ENCODE data around the gene PRDM10.
"Not testable (repeated sequence)": the region's sequence is repeated elsewhere in the genome, so short reads cannot be mapped to it uniquely, and the experiment has no call there.

PRDM10 gene

DNA sequence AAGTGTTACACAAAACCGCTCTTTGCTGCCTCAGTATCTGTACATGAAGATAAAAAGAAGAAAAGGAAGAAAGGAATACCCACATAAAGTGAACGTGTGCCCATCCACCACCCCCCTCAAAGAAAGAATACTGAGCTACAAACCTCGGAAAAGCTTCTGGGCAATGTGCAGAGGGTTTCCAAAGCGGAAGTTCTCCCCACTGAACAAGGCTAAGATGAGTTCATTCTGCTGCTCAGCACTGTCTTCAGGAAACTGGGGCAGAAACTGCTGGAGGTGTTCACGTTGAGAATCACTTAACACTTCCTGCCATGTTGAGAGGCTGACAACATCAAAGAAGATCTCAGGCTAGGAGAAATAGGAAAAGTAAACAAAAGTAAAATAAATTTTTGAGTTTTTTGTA is 114.2 kb downstream of the PRDM10 start:
- no peak for DNase-seq

DNA sequence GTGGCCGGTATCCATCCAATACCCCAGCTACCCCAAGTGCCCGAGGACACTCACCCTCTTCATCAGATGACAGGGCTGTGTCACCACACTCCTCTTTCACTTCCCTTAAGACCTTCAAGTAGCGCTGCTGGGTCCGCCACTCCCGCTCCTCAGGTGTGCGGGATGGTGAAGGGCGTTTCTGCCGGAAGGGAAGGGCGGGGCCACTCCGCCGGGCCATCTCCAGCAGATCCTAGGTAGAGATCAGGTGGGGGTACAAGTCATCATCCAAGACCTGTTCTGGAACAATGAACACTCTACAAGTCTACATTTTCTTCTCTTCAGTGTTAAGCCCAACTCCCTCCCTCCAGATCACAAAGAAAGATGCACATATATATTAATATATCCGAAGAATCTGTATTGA is 117.3 kb downstream of the PRDM10 start:
- DNase-seq: no peak

DNA sequence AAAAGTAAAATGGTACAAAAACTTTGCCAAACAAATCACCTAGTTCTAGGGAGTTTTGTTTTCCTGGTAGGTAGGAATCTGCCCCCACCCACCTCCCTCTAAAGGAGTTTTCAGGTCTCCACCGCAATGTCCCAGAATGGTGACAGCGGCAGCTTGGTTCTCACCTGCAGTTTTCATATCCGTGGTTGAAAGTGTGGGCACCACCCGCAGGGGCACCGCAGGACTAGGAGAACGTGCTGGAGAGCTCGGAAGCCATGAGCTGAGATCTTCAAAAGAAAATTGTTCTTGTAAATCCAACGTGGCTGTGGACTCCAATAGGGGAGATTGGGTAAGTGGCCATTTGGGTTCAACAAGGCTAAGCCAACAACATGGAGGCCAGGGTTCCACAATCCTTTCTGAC is 118.1 kb downstream of the PRDM10 start:
- DNase-seq: no peak

- DNase-seq: no peak
Measured at GRCh38 chr11:129881570-129882170, 121.0 kb downstream of the PRDM10 start.

DNA sequence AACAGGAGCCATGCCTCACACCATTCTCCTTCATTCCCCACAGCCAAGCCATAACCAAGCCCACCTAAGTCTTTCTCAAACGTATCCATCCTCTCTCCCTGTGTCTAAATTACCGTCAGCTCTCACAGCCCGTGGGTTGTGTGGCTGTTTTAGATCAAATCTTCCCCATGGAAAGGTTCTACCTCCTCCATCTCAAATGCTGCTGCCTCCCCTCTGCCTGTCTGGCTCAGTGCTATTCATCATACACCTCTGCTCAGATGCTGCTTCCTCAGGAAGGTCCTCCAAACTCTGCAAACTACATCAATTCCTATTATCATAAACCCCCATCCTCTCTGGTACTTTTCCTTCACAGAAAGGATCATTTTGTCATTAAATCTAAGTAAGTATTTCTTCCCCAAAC is 122.3 kb downstream of the PRDM10 start:
- no peak for DNase-seq

DNA sequence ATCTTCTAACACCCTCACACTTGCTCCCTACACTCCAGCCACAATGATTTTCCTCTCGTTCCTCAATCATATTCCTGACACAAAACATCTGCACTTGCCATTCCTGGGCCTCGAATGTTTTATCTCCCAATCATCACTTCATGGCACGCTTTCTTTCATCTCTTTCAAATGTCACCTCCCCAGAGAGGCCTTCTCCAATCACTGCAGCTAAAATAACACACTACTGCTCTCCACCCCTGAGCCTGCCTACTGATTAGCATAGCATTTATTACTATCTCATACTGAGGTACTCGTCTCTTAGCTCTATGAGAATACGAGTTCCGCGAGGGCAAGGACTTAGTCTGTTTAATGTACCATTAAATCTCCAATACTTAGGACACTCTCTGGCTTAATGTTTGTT is 130.7 kb downstream of the PRDM10 start:
- no peak for DNase-seq

- DNase-seq: not testable (repeated sequence)
Measured at GRCh38 chr11:129868626-129869025, 134.0 kb downstream of the PRDM10 start.

DNA sequence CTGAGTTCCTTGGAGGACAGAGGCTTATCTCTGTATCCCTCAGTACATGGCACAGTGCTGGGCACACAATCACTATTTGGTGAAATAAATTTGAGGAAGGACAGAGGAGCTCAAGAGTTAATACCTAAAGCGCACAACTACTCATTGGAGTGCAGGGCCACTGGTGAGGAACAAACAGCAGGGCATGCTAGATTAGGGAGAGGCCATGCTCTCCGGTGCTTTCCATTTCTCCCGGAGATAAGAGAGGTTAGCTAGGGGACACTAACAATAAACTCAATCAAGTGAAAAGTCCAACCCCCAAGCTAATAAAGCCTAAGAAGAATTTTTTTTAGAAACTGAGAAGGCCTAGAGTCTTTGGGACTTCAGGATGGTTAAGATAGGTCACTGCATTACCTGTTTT is 136.3 kb downstream of the PRDM10 start:
- DNase-seq: no peak

DNA sequence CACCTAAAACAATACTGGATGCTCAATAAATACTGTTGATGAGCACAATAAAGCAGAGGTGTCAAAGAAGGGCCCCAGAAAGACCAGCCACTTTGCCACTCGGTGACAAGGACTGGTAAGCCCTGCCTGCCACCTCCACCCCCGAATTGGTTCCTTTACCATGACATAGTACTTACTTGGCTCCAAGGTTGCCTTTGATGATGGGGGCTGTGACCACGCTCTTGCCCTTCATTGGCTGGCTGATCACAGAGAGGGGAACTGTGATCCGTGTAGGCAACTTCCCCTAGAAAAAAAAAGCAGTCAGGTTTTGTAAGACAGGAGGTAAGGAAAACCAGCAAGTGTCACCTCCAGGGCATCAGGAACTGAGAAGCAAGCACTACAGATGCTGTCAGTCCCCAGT is 136.9 kb downstream of the PRDM10 start:
- no peak for DNase-seq

- no peak for DNase-seq
Measured at GRCh38 chr11:129864811-129865210, 137.8 kb downstream of the PRDM10 start.

GRCh38 chr11:129861702-129862522 is 140.7 kb downstream of the PRDM10 start:
- no peak for DNase-seq

DNA sequence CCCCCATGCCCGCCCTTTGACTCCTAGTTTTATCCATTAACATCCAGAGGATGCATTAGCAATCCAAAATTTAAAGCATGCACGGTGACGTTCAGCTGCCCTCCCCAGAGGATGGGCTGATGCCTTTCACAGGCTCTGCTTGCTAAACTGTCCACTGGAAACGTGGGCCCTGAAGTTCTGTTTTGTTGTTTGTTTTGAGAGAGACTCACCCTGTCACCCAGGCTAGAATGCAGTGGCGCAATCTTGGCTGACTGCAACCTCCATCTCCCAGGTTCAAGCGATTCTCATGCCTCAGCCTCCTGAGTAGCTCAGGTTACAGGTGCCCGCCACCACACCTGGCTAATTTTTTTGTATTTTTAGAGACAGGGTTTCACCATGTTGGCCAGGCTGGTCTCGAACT is 146.6 kb downstream of the PRDM10 start:
- no peak for DNase-seq

GRCh38 chr11:129855086-129855485 is 147.5 kb downstream of the PRDM10 start:
- DNase-seq: no peak

DNA sequence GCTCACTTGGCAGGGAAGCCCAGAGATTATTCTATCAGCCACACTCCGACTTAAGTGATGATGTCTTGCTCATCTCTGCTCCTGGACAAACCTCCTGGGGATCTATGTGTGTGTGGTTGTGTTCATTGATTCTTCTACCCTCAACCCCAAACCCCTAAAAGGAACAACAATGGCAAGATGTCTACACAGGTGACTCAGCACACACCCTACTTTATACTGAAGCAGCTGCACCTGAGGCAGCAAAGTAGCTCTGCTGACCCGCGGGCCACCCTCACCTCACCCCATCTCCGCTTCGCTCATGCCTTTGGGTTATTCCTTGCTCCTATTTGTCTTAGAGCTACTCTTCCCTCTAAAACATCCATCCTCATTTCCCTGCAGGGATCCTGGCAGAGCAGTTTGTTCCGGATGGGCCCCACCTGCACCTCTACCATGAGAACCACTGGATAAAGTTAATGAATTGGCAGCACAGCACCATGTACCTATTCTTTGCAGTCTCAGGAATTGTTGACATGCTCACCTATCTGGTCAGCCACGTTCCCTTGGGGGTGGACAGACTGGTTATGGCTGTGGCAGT is 148.3 kb downstream of the PRDM10 start:
- DNase-seq: no peak

DNA sequence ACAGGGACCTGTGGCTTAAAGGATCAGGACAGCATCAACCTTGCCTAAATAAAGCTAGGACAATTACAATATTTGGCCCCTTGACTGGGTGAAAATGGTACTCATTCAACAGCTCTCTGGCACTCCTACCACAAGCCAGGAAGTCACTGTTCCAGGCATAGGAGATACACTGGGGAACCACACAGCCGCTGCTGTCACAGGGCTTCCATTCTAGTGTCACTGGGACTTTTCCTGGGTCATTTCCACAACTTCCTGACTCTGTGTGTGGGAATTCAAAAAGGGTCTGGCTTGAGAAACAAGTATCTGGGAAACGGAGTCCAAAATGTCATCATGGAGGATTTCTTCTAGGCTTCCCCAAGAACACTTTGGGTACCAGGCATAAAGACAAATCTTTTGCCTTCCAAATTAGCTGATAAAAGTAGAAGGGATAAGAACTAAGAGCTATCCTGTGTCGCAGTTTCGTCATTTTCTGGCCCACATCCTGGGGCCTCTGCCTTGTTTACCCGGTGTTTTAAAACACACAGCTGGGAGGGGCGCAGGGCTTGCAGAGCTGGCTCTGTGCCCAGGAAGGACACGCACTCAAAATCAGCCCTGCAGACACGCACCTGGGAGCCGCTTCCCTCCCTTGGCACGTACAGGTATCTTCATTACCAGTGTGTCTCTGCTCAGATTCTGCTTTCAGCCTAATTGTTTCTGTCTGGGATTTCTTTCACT is 149.0 kb downstream of the PRDM10 start:
- peak; percentile 78 for DNase-seq

DNA sequence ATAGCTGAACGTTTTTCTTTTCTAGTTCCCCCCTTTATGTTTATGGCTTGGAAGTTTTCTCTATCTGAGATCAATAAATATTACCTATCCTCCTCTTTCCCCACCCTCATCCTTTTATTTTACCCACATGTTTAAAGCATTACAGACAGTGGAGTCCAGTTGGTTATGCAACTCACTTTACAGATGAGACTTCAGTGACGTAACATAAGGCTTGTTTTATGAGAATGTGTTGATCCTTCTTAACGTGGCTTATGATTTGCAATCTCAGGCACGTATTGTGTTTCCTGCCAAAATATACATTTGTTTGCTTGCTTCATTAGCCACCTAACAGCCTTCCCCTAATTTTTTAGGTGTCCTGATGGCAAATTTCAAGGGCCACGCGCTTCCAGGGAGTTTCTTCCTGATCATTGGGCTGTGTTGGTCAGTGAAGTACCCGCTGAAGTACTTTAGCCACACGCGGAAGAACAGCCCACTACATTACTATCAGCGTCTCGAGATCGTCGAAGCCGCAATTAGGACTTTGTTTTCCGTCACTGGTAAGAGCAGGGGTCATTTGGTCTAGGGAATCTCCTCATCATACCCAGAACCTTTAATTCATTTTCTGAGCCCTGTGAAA is 150.4 kb downstream of the PRDM10 start:
- DNase-seq: no peak
